IMR-90 (cell line): Measurements from ENCODE around the gene SFTA2. TPM values are rescaled to one million over a fixed set of nuclear protein-coding genes. Genes with fewer than 3 reads are reported as not detected.

Experiments used
- ATAC-seq: fragments of 200-7000 bp; cut with Tn5 transposase; 2 replicates; pipeline ENCODE4 v1.9.1; 2020; ENCODE audit warnings: low read depth, mild to moderate bottlenecking, moderate library complexity
- BruUV-seq: library from RNA; stranded (reverse); fragments of 400-500 nt; replicated peaks from 2 replicates; lab custom pipeline; 2021; lab: Mats Ljungman, UMichigan
- CTCF ChIA-PET: fragments of 300-600 bp; formaldehyde crosslinking; extraction: SDS; loops from one replicate; lab custom pipeline; 2021; ENCODE audit warnings: antibody characterized with exemption; lab: Yijun Ruan, JAX
- POLR2A ChIA-PET: fragments of 300-600 bp; sonication (Branson Sonifier 250); formaldehyde crosslinking; loops from one replicate; lab custom pipeline; 2022; ENCODE audit warnings: antibody characterized with exemption; ENCODE audit not compliant: unreplicated experiment; lab: Charles Lee
- DNase-seq: peaks from one replicate; pipeline ENCODE4 v3.0.0; 2013
- H2AFZ ChIP-seq: replicated peaks from 2 replicates; pipeline ENCODE3; 2013; ENCODE audit warnings: low read length, mild to moderate bottlenecking; ENCODE audit not compliant: poor library complexity
- H2AK5ac ChIP-seq: 2 replicates; pipeline ENCODE4 v1.6.1; 2013; ENCODE audit warnings: low read depth, low read length, inconsistent platforms
- H2AK9ac ChIP-seq: replicated peaks from 2 replicates; pipeline ENCODE3; 2013; ENCODE audit warnings: mild to moderate bottlenecking, low read depth, low read length, moderate library complexity; ENCODE audit not compliant: poor library complexity
- H2BK120ac ChIP-seq: 2 replicates; pipeline ENCODE4 v1.6.1; 2013; ENCODE audit warnings: low read depth, low read length, inconsistent platforms
- H2BK15ac ChIP-seq: 3 replicates; pipeline ENCODE4 v1.6.1; 2013; ENCODE audit warnings: low read depth, low read length, inconsistent platforms
- H2BK20ac ChIP-seq: 2 replicates; pipeline ENCODE4 v1.6.1; 2013; ENCODE audit warnings: low read depth, mild to moderate bottlenecking, inconsistent platforms, low read length, moderate library complexity
- H2BK5ac ChIP-seq: 2 replicates; pipeline ENCODE4 v1.6.1; 2013; ENCODE audit warnings: mild to moderate bottlenecking, low read depth, low read length, inconsistent platforms; ENCODE audit not compliant: poor library complexity, severe bottlenecking
- H3K14ac ChIP-seq: replicated peaks from 2 replicates; pipeline ENCODE4 v1.6.1; 2013; ENCODE audit warnings: low read depth, low read length, inconsistent platforms
- H3K18ac ChIP-seq: 2 replicates; pipeline ENCODE4 v1.6.1; 2013; ENCODE audit warnings: low read depth, low read length, control low read depth
- H3K23ac ChIP-seq: 2 replicates; pipeline ENCODE4 v1.6.1; 2013; ENCODE audit warnings: low read depth, low read length, inconsistent platforms
- H3K27ac ChIP-seq: 2 replicates; pipeline ENCODE4 v1.5.1; 2013; ENCODE audit warnings: mild to moderate bottlenecking, control low read depth, low read length; ENCODE audit not compliant: insufficient read depth
- H3K27me3 ChIP-seq: 2 replicates; pipeline ENCODE4 v1.6.1; 2013; ENCODE audit warnings: low read length; ENCODE audit not compliant: control insufficient read depth, insufficient read depth
- H3K36me3 ChIP-seq: 2 replicates; pipeline ENCODE4 v1.6.1; 2013; ENCODE audit warnings: low read length, mixed read lengths; ENCODE audit not compliant: control insufficient read depth, insufficient read depth
- H3K4ac ChIP-seq: 2 replicates; pipeline ENCODE4 v1.6.1; 2013; ENCODE audit warnings: low read depth, low read length, inconsistent platforms
- H3K4me1 ChIP-seq: 2 replicates; pipeline ENCODE4 v1.6.1; 2013; ENCODE audit warnings: low read length, mixed read lengths; ENCODE audit not compliant: control insufficient read depth, insufficient read depth
- H3K4me2 ChIP-seq: 2 replicates; pipeline ENCODE4 v1.6.1; 2013; ENCODE audit warnings: low read depth, mild to moderate bottlenecking, control low read depth, low read length, moderate library complexity
- H3K4me3 ChIP-seq: 2 replicates; pipeline ENCODE4 v1.5.1; 2013; ENCODE audit warnings: low read depth, mild to moderate bottlenecking, control low read depth, low read length, moderate library complexity; ENCODE audit not compliant: insufficient read depth
- H3K56ac ChIP-seq: 2 replicates; pipeline ENCODE4 v1.6.1; 2013; ENCODE audit warnings: low read length, inconsistent platforms; ENCODE audit not compliant: insufficient read depth; ENCODE audit errors: extremely low read depth
- H3K79me1 ChIP-seq, 2 experiments: 2 replicates each; pipeline ENCODE4 v1.6.1; 2013; ENCODE audit warnings: low read length in 2 of 2, inconsistent platforms in 1 of 2, low read depth in 1 of 2
- H3K9ac ChIP-seq: 2 replicates; pipeline ENCODE4 v1.6.1; 2013; ENCODE audit warnings: low read depth, low read length, control low read depth
- H3K9me1 ChIP-seq: 2 replicates; pipeline ENCODE4 v1.6.1; 2013; ENCODE audit warnings: low read length, inconsistent platforms; ENCODE audit not compliant: insufficient read depth
- H3K9me3 ChIP-seq: 2 replicates; pipeline ENCODE4 v1.6.1; 2013; ENCODE audit warnings: low read length; ENCODE audit not compliant: control insufficient read depth, insufficient read depth
- H4K20me1 ChIP-seq: 2 replicates; pipeline ENCODE4 v1.6.1; 2013; ENCODE audit warnings: low read length, inconsistent platforms; ENCODE audit not compliant: insufficient read depth
- H4K5ac ChIP-seq: 2 replicates; pipeline ENCODE4 v1.6.1; 2013; ENCODE audit warnings: mild to moderate bottlenecking, low read depth, low read length, control low read depth
- H4K8ac ChIP-seq, 2 experiments: 2 replicates each; pipeline ENCODE4 v1.6.1; 2013; ENCODE audit warnings: low read depth in 2 of 2, low read length in 2 of 2, control low read depth in 1 of 2, inconsistent platforms in 1 of 2
- H4K91ac ChIP-seq: 2 replicates; pipeline ENCODE4 v1.6.1; 2013; ENCODE audit warnings: low read depth, low read length, inconsistent platforms; ENCODE audit not compliant: insufficient read depth
- BHLHE40 ChIP-seq: fragments of 150-350 bp; IDR thresholded peaks from 2 replicates; pipeline ENCODE4 v1.6.1; 2016; ENCODE audit warnings: mild to moderate bottlenecking, low read depth, low read length
- CEBPB ChIP-seq: IDR thresholded peaks from 2 replicates; pipeline ENCODE4 v1.6.1; 2012; ENCODE audit warnings: low read depth, low read length, improper control_type of control experiment
- CHD1 ChIP-seq: IDR thresholded peaks from 2 replicates; pipeline ENCODE4 v1.6.1; 2012; ENCODE audit warnings: low read depth, low read length, improper control_type of control experiment
- CTCF ChIP-seq: conservative IDR thresholded peaks from 2 replicates; pipeline ENCODE4 v1.5.1; 2012; ENCODE audit warnings: mild to moderate bottlenecking, low read depth, low read length, improper control_type of control experiment
- ELK1 ChIP-seq: fragments of 150-350 bp; IDR thresholded peaks from 2 replicates; pipeline ENCODE4 v1.6.1; 2016; ENCODE audit warnings: low read depth, mild to moderate bottlenecking, low read length, moderate library complexity, borderline replicate concordance
- FOS ChIP-seq: fragments of 150-350 bp; IDR thresholded peaks from 2 replicates; pipeline ENCODE4 v1.6.1; 2016; ENCODE audit warnings: low read depth, low read length
- MAFK ChIP-seq: IDR thresholded peaks from 2 replicates; pipeline ENCODE4 v1.6.1; 2012; ENCODE audit warnings: low read depth, low read length, improper control_type of control experiment
- MAZ ChIP-seq: IDR thresholded peaks from 2 replicates; pipeline ENCODE4 v1.6.1; 2012; ENCODE audit warnings: low read depth, mild to moderate bottlenecking, low read length, improper control_type of control experiment, moderate library complexity, borderline replicate concordance
- MXI1 ChIP-seq: IDR thresholded peaks from 2 replicates; pipeline ENCODE4 v1.6.1; 2012; ENCODE audit warnings: low read depth, mild to moderate bottlenecking, low read length, moderate library complexity, borderline replicate concordance
- NFE2L2 ChIP-seq: fragments of 150-350 bp; IDR thresholded peaks from 2 replicates; pipeline ENCODE4 v1.6.1; 2016; ENCODE audit warnings: low read depth, mild to moderate bottlenecking, low read length
- POLR2A ChIP-seq: IDR thresholded peaks from 2 replicates; pipeline ENCODE4 v1.6.1; 2012; ENCODE audit warnings: mild to moderate bottlenecking, low read depth, low read length
- RAD21 ChIP-seq: IDR thresholded peaks from 2 replicates; pipeline ENCODE4 v1.6.1; 2012; ENCODE audit warnings: low read length, improper control_type of control experiment
- RCOR1 ChIP-seq: IDR thresholded peaks from 2 replicates; pipeline ENCODE4 v1.6.1; 2012; ENCODE audit warnings: mild to moderate bottlenecking, low read length, improper control_type of control experiment; ENCODE audit not compliant: insufficient replicate concordance
- RFX5 ChIP-seq: IDR thresholded peaks from 2 replicates; pipeline ENCODE4 v1.8.0; 2012; ENCODE audit warnings: low read depth, mild to moderate bottlenecking, low read length, moderate library complexity
- SMC3 ChIP-seq: fragments of 150-350 bp; IDR thresholded peaks from 2 replicates; pipeline ENCODE4 v1.6.1; 2016; ENCODE audit warnings: low read depth, mild to moderate bottlenecking, antibody characterized with exemption, low read length, moderate library complexity
- USF2 ChIP-seq: fragments of 150-350 bp; IDR thresholded peaks from 2 replicates; pipeline ENCODE4 v1.6.1; 2017; ENCODE audit warnings: mild to moderate bottlenecking, antibody characterized with exemption, low read length, low read depth
- WGBS, 2 experiments: methylation state at CpG; one replicate each; pipeline versions ENCODE4 v1.1.5 to v1.1.7; 2013; ENCODE audit warnings: missing lambda C conversion rate in 2 of 2; ENCODE audit not compliant: insufficient read length in 1 of 2; ENCODE audit errors: extremely low coverage in 2 of 2; 5-methylcytosine and 5-hydroxymethylcytosine counted together
- dilution Hi-C: fragments of 300-500 bp; cut with HindIII; formaldehyde crosslinking; loops from one replicate; pipeline ENCODE4 v1.14.3; 2018; ENCODE audit warnings: low sequenced_read_pairs; ENCODE audit not compliant: unreplicated experiment
- in situ Hi-C: fragments of 300-500 bp; cut with MboI; formaldehyde crosslinking; loops from 3 replicates; pipeline ENCODE4 v1.14.3; 2019; ENCODE audit warnings: low sequenced_read_pairs, inconsistent platforms, mixed read lengths
- intact Hi-C: fragments of 100-400 bp; cut with micrococcal nuclease; formaldehyde crosslinking; loops from 2 replicates; pipeline ENCODE4 v1.10.0; 2022
- polyA plus RNA-seq, 3 experiments: library from polyadenylated mRNA; depleted of rRNA; stranded (reverse); fragments of >200 nt; gene quantifications; 2 replicates each; pipeline ENCODE4 v1.2.3, GENCODE V29; 2012; ENCODE audit warnings: low replicate concordance in 1 of 3
- total RNA-seq: library from RNA; depleted of rRNA; stranded (reverse); fragments of >200 nt; gene quantifications from 2 replicates; pipeline ENCODE4 v1.2.3, GENCODE V29; 2012

SFTA2 gene
- total and polyA plus RNA-seq, 2 of the 4 experiments (the other 2 are of a cell fraction), result not detected

GRCh38 chr6:30917041-30917440, 14.9 kb downstream of the SFTA2 start:
- Histone ChIP-seq H3K4me3 (no peak overlapping the region), H2AK5ac (no peak overlapping the region), H3K18ac (no peak overlapping the region), H3K79me1 (peaks cover 5 to 6% of the 10 kb centered on the region in 2 experiments; a peak in 1 of 4 replicates), H3K9me1 (no peaks in the 10 kb centered on the region), H3K9me3 (no peaks in the 10 kb centered on the region), H2AK9ac (no peak overlapping the region), H2BK120ac (no peak overlapping the region), H4K91ac (no peak overlapping the region), H3K27me3 (no peaks in the 10 kb centered on the region), H2BK15ac (no peak overlapping the region), H2BK20ac (no peak overlapping the region), H3K27ac (no peak overlapping the region), H4K8ac (no peak overlapping the region), H3K56ac (no peak overlapping the region), H3K9ac (no peak overlapping the region), H3K4me1 (peaks cover 12% of the 10 kb centered on the region), H2AFZ (no peak overlapping the region), H3K4ac (no peak overlapping the region), H3K36me3 (peaks cover 35% of the 10 kb centered on the region), H3K23ac (no peak overlapping the region), H3K4me2 (no peak overlapping the region), H2BK5ac (no peak overlapping the region), H3K14ac (no peak overlapping the region), H4K5ac (no peak overlapping the region), H4K20me1 (no peaks in the 10 kb centered on the region)
- ChIA-PET POLR2A (no interaction called here), CTCF (interaction anchor here (3.1 kb wide), 1 partner anchor 154 kb away, joined by 12 read pairs; no protein-coding TSS in a partner anchor)
- no peak for TF ChIP-seq MAZ
- no peak for TF ChIP-seq CTCF
- no peak for TF ChIP-seq POLR2A
- no peak for TF ChIP-seq USF2
- no peak for TF ChIP-seq SMC3
- TF ChIP-seq NFE2L2, result no peak
- no peak for TF ChIP-seq BHLHE40
- TF ChIP-seq RAD21, result no peak
- TF ChIP-seq CEBPB, result no peak
- no peak for TF ChIP-seq CHD1
- no peak for TF ChIP-seq ELK1
- TF ChIP-seq RCOR1, result no peak
- no peak for TF ChIP-seq FOS
- no peak for TF ChIP-seq MXI1
- TF ChIP-seq RFX5, result no peak
- TF ChIP-seq MAFK, result no peak
- DNase-seq (no peak), ATAC-seq (no peak)
- intact Hi-C loops (loop anchor here (10.0 kb wide), 1 partner anchor 278 kb away; no protein-coding TSS in a partner anchor), in situ Hi-C loops (loop anchor here (5.0 kb wide), 1 partner anchor 160 kb away; no protein-coding TSS in a partner anchor), dilution Hi-C loops (no loop called here)
- no TSS peak for BruUV-seq
- 93% methylated on average over 5 of the region's 7 CpGs; no CpG with 5 or more reads in 1 of the 2 experiments for WGBS, 2 experiments
